ENCODE data around the gene ASTN1.

Gene ASTN1

GRCh38 chr1:176959191-176959820 is 205.2 kb downstream of the ASTN1 start:
- TF ChIP-seq SIN3A (IDR thresholded peaks at IDR 0.05; ENCODE audit: borderline replicate concordance, insufficient read depth, low read length) = no peak
- TF ChIP-seq FOXP2 (optimal IDR thresholded peaks at IDR 0.05; ENCODE audit: borderline replicate concordance, extremely low read depth, extremely low read length, insufficient read depth) = no peak
- TF ChIP-seq POLR2AphosphoS5 (IDR thresholded peaks at IDR 0.05; ENCODE audit: low read depth, low read length) = no peak
- TF ChIP-seq REST (IDR thresholded peaks at IDR 0.05; ENCODE audit: insufficient read depth in 1 of 2, low read depth in 2 of 2, low read length in 2 of 2) = no peak
- no peak for TF ChIP-seq TAF1 (IDR thresholded peaks at IDR 0.05; ENCODE audit: borderline replicate concordance, insufficient read depth, low read length)

DNA sequence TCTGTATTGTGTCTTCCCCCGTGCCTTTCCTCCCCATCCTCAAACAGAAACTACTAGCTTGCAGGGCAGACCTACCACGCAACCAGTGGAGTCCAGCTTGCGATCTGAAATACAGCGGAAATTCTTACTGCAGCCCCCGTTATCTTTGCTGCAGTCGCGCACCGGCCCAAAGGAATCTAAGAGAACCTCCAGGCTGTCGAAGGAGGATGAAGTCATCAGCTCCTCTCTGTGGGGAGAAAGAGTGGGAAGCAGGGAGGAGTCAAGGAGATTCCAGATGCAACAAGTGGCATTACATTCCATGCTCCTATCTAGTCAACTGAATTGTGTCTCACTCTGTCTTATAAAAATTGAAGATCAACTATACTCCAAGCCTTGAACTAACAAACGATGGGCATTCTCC is 206.9 kb downstream of the ASTN1 start:
- no peak for TF ChIP-seq SIN3A (IDR thresholded peaks at IDR 0.05; ENCODE audit: borderline replicate concordance, insufficient read depth, low read length)

- no peak for TF ChIP-seq TAF1 (IDR thresholded peaks at IDR 0.05; ENCODE audit: borderline replicate concordance, insufficient read depth, low read length)
- no peak for TF ChIP-seq REST (IDR thresholded peaks at IDR 0.05; ENCODE audit: insufficient read depth in 1 of 2, low read depth in 2 of 2, low read length in 2 of 2)
- no peak for TF ChIP-seq FOXP2 (optimal IDR thresholded peaks at IDR 0.05; ENCODE audit: borderline replicate concordance, extremely low read depth, extremely low read length, insufficient read depth)
- TF ChIP-seq POLR2AphosphoS5 (IDR thresholded peaks at IDR 0.05; ENCODE audit: low read depth, low read length) = no peak
- no peak for TF ChIP-seq SIN3A (IDR thresholded peaks at IDR 0.05; ENCODE audit: borderline replicate concordance, insufficient read depth, low read length)
Measured at GRCh38 chr1:176954242-176954641, 210.3 kb downstream of the ASTN1 start.

DNA sequence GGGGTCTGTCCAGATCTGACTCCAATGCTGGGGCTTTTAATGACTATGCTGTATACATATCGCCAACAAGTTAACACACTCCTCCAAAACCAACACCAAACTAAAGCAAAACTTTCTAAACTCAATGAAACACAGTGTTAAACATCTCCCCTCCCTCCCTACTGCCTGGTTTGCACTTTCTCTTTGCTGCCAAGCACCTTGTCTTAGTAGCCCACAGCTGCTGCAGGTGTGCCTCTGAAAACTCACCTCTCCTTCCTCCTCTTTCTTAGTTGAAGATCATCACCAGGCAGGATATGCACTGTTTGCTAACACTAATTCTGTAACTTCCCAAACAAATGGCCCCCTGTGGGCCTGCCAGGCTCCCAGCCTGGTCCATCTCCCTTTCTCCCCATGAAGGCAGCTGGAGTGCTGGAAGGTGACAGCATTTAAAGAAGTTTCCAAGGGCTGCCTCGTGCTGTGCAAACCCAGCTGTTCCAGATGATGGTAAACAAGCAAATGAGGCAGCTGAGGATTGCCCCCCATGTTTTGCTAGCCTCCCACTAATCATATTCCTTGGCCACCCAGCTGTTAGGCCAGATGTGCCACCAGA is 213.7 kb downstream of the ASTN1 start:
- no peak for TF ChIP-seq POLR2AphosphoS5 (IDR thresholded peaks at IDR 0.05; ENCODE audit: low read depth, low read length)
- no peak for TF ChIP-seq REST (IDR thresholded peaks at IDR 0.05; ENCODE audit: insufficient read depth in 1 of 2, low read depth in 2 of 2, low read length in 2 of 2)
- no peak for TF ChIP-seq SIN3A (IDR thresholded peaks at IDR 0.05; ENCODE audit: borderline replicate concordance, insufficient read depth, low read length)
- no peak for TF ChIP-seq FOXP2 (optimal IDR thresholded peaks at IDR 0.05; ENCODE audit: borderline replicate concordance, extremely low read depth, extremely low read length, insufficient read depth)
- no peak for TF ChIP-seq TAF1 (IDR thresholded peaks at IDR 0.05; ENCODE audit: borderline replicate concordance, insufficient read depth, low read length)

GRCh38 chr1:176949033-176949662 is 215.4 kb downstream of the ASTN1 start:
- TF ChIP-seq FOXP2 (optimal IDR thresholded peaks at IDR 0.05; ENCODE audit: borderline replicate concordance, extremely low read depth, extremely low read length, insufficient read depth) (peak; percentile 81), POLR2AphosphoS5 (IDR thresholded peaks at IDR 0.05; ENCODE audit: low read depth, low read length) (no peak)

DNA sequence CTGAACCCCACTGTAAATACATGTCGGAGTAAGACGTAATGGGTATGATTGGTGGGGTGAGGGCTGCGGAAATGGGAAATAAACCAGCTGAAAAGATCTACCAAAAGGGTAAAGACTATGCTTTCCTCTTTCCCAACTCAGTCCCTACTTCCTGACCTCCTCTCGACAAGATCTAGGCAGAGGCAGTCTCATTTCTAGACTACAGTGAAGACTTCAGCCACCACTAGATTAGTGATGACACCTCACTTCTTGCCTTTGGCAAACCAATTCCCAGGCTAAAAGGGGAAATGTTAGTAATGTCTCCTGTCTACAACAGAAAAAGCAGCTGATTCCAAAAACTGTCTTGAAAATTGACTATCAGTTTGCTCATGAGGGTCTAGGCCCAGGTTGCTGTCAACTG is 219.9 kb downstream of the ASTN1 start:
- no peak for TF ChIP-seq SIN3A (IDR thresholded peaks at IDR 0.05; ENCODE audit: borderline replicate concordance, insufficient read depth, low read length)
- TF ChIP-seq TAF1 (IDR thresholded peaks at IDR 0.05; ENCODE audit: borderline replicate concordance, insufficient read depth, low read length) = no peak
- TF ChIP-seq POLR2AphosphoS5 (IDR thresholded peaks at IDR 0.05; ENCODE audit: low read depth, low read length) = no peak
- no peak for TF ChIP-seq REST (IDR thresholded peaks at IDR 0.05; ENCODE audit: insufficient read depth in 1 of 2, low read depth in 2 of 2, low read length in 2 of 2)
- no peak for TF ChIP-seq FOXP2 (optimal IDR thresholded peaks at IDR 0.05; ENCODE audit: borderline replicate concordance, extremely low read depth, extremely low read length, insufficient read depth)
